Esophagus muscularis mucosa (tissue), 4 donors: Measurements from ENCODE around the gene RETREG1. TPM values are rescaled to one million over a fixed set of nuclear protein-coding genes. Genes with fewer than 3 reads are reported as not detected.

ENCODE experiments used
- DNase-seq: peaks from one replicate; pipeline ENCODE4 v3.0.0-alpha.2; 2017; ENCODE audit errors: extremely low spot score
- H3K27ac ChIP-seq, 4 donors: fragments of 200-600 bp; sonication (generic); replicated peaks in 1 of 4; 1 replicate in 3 of 4; 2 replicates in 1 of 4; pipeline ENCODE4 v1.5.1; 2016 to 2019; ENCODE audit warnings: mild to moderate bottlenecking in 1 of 4
- H3K27me3 ChIP-seq, 4 donors: fragments of 200-600 bp; sonication (generic); one replicate each; pipeline versions ENCODE4 v1.5.1 to v1.6.0; 2016 to 2019
- H3K36me3 ChIP-seq, 4 donors: fragments of 200-600 bp; sonication (generic); one replicate each; pipeline ENCODE4 v1.5.1; 2016 to 2019
- H3K4me1 ChIP-seq, 4 donors: fragments of 200-600 bp; sonication (generic); one replicate each; pipeline ENCODE4 v1.5.1; 2016 to 2019
- H3K4me3 ChIP-seq, 4 donors: fragments of 200-600 bp; sonication (generic); 1 replicate in 2 of 4; 2 replicates in 2 of 4; pipeline ENCODE4 v1.5.1; 2016 to 2019; ENCODE audit warnings: mild to moderate bottlenecking in 4 of 4, moderate library complexity in 1 of 4
- H3K9me3 ChIP-seq, 4 donors: fragments of 200-600 bp; sonication (generic); 1 replicate in 3 of 4; 2 replicates in 1 of 4; pipeline ENCODE4 v1.5.1; 2016 to 2019
- EP300 ChIP-seq: sonication (generic); formaldehyde crosslinking; IDR thresholded peaks from one replicate; pipeline ENCODE4 v1.6.1; 2017; ENCODE audit warnings: antibody characterized with exemption
- POLR2A ChIP-seq: fragments of 450-650 bp; IDR thresholded peaks from one replicate; pipeline ENCODE4 v1.6.1; 2017; ENCODE audit warnings: antibody characterized with exemption, moderate library complexity, mild to moderate bottlenecking, low read depth
- POLR2AphosphoS5 ChIP-seq, 2 donors: sonication (generic); formaldehyde crosslinking; IDR thresholded peaks; one replicate each; pipeline ENCODE4 v1.6.1; 2017; ENCODE audit warnings: antibody characterized with exemption in 2 of 2
- WGBS: methylation state at CpG from one replicate; pipeline ENCODE4 v1.1.5; 2018; 5-methylcytosine and 5-hydroxymethylcytosine counted together
- intact Hi-C: fragments of 100-400 bp; cut with DNase I; formaldehyde crosslinking; loops from one replicate; pipeline ENCODE4 v1.15.1; 2023
- total RNA-seq, 4 donors: library from RNA; depleted of rRNA; stranded (reverse); fragments of >200 nt; gene quantifications; one replicate each; pipeline versions ENCODE4 v1.1.0 to v1.2.1, GENCODE V29; 2016
- TF ChIP-seq, protein P1 (sequence below), 3 experiments: fragments of 200-600 bp in 2 of 3; fragments of 450-650 bp in 1 of 3; sonication (generic) in 2 of 3; IDR thresholded peaks; one replicate each; pipeline ENCODE4 v1.5.1; 2017 to 2019; ENCODE audit warnings: antibody characterized with exemption in 3 of 3, mild to moderate bottlenecking in 2 of 3, moderate library complexity in 1 of 3

Gene RETREG1
- total RNA-seq, 4 donors from 2014 or later = 7.5 to 13.0 (median 10.3) TPM

DNA sequence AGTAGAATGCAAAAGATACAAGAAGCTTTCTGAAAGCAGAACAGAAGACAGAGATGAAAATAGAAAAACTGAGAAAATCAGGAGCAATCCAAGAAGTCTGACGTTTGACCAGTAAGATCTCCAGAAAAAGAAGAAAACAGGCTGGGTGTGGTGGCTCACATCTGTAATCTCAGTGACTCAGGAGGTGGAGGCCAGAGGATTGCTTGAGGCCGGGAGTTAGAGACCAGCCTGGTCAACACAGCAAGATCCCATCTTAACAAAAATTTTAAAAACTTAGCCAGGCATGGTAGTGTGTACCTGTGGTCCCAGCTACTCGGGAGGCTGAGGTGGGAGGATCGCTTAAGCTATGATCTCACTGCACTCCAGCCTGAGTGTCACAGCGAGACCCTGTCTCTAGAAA is 15.9 kb downstream of the RETREG1 start:
- Histone ChIP-seq H3K4me1 (peaks cover 0 to 10% (median 4%) of the 10 kb centered on the region in 4 donors), H3K27me3 (no peaks in the 10 kb centered on the region), H3K4me3 (no peak overlapping the region), H3K9me3 (no peaks in the 10 kb centered on the region), H3K36me3 (no peaks in the 10 kb centered on the region), H3K27ac (no peak overlapping the region)
- intact Hi-C loops = no loop called here
- TF ChIP-seq EP300 (no peak), POLR2AphosphoS5 (IDR thresholded peaks at IDR 0.05) (no peak), POLR2A (no peak)
- TF ChIP-seq, protein P1, sequence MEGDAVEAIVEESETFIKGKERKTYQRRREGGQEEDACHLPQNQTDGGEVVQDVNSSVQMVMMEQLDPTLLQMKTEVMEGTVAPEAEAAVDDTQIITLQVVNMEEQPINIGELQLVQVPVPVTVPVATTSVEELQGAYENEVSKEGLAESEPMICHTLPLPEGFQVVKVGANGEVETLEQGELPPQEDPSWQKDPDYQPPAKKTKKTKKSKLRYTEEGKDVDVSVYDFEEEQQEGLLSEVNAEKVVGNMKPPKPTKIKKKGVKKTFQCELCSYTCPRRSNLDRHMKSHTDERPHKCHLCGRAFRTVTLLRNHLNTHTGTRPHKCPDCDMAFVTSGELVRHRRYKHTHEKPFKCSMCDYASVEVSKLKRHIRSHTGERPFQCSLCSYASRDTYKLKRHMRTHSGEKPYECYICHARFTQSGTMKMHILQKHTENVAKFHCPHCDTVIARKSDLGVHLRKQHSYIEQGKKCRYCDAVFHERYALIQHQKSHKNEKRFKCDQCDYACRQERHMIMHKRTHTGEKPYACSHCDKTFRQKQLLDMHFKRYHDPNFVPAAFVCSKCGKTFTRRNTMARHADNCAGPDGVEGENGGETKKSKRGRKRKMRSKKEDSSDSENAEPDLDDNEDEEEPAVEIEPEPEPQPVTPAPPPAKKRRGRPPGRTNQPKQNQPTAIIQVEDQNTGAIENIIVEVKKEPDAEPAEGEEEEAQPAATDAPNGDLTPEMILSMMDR (IDR thresholded peaks at IDR 0.05) = no peak
- DNase-seq = no peak
- WGBS = 83% methylated on average over 5 of the region's 5 CpGs

DNA sequence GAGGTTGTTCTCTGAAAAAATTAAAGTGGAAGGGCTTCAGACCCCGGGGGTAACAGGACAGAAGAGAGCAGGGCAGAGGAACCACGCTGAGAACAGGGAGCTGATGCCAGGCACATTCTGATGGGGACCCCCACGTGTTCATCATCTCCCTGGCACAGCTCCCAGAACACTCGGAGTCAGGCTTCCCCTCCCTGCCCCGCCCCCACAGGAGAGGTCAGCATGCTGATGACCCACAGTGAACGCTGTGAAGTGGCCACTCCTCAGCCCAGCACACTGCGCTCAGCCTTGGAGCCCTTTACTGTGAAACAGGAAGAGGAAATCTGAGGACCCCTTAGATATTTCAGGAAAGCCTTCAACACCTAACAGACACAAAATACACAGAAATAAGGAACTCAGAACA is 16.4 kb downstream of the RETREG1 start:
- Histone ChIP-seq H3K36me3 (no peaks in the 10 kb centered on the region), H3K9me3 (no peaks in the 10 kb centered on the region), H3K4me3 (no peak overlapping the region), H3K4me1 (peaks cover 0 to 10% (median 4%) of the 10 kb centered on the region in 4 donors), H3K27ac (no peak overlapping the region), H3K27me3 (no peaks in the 10 kb centered on the region)
- intact Hi-C loops = no loop called here
- WGBS = 17% methylated on average over 7 of the region's 7 CpGs
- no peak for DNase-seq
- no peak for TF ChIP-seq POLR2A
- TF ChIP-seq POLR2AphosphoS5 (IDR thresholded peaks at IDR 0.05) = no peak
- TF ChIP-seq EP300 = no peak
- TF ChIP-seq, protein P1 (IDR thresholded peaks at IDR 0.05) = no peak

GRCh38 chr5:16597946-16598694 is 18.7 kb downstream of the RETREG1 start:
- intact Hi-C loops = no loop called here
- DNase-seq = no peak
- 90% methylated on average over 10 of the region's 10 CpGs for WGBS

GRCh38 chr5:16596581-16596940 is 20.2 kb downstream of the RETREG1 start:
- no peak for DNase-seq
- H3K9me3 ChIP-seq = no peaks in the 10 kb centered on the region
- WGBS = 84% methylated on average over 5 of the region's 5 CpGs
- no peaks in the 10 kb centered on the region for H3K27me3 ChIP-seq
- H3K4me1 ChIP-seq = peaks cover 0 to 17% (median 4%) of the 10 kb centered on the region in 4 donors
- H3K4me3 ChIP-seq = no peak overlapping the region
- TF ChIP-seq POLR2AphosphoS5 (IDR thresholded peaks at IDR 0.05) (no peak), EP300 (no peak), POLR2A (no peak)
- TF ChIP-seq, protein P1 (IDR thresholded peaks at IDR 0.05) = no peak
- no peaks in the 10 kb centered on the region for H3K36me3 ChIP-seq
- intact Hi-C loops = no loop called here
- no peak overlapping the region for H3K27ac ChIP-seq

More at GRCh38 chr5:16597946-16598694, 18.7 kb downstream of the RETREG1 start:
- Histone ChIP-seq H3K4me1 (peaks cover 0 to 13% (median 4%) of the 10 kb centered on the region in 4 donors), H3K4me3 (no peak overlapping the region), H3K9me3 (no peaks in the 10 kb centered on the region), H3K27me3 (no peaks in the 10 kb centered on the region), H3K36me3 (no peaks in the 10 kb centered on the region), H3K27ac (no peak overlapping the region)
- TF ChIP-seq POLR2A = no peak
- TF ChIP-seq POLR2AphosphoS5 (IDR thresholded peaks at IDR 0.05) = no peak
- TF ChIP-seq, protein P1 (IDR thresholded peaks at IDR 0.05) = no peak
- TF ChIP-seq EP300 = no peak
